Measurements from ENCODE around the gene ZNF668. TPM values are rescaled to one million over a fixed set of nuclear protein-coding genes. Genes with fewer than 3 reads are reported as not detected.

ZNF668 gene
- total and polyA plus RNA-seq, 2 of the 13 experiments (the other 11 are each of a cell fraction or from before 2014, with no cell fraction given) = 3.8 to 9.8 TPM

GRCh38 chr16:31033709-31034492 is 40.1 kb downstream of the ZNF668 start (continued):
- TF ChIP-seq FOXO4 (CRISPR knock-in tag; conservative IDR thresholded peaks at IDR 0.05) (no peak), ZNF740 (CRISPR knock-in tag; IDR thresholded peaks at IDR 0.05) (no peak), SMAD3 (CRISPR knock-in tag; IDR thresholded peaks at IDR 0.05) (peak; percentile 48; the same call in 1 of the 2 replicates), TRIM24 (CRISPR knock-in tag; IDR thresholded peaks at IDR 0.05) (no peak), HMGXB3 (CRISPR knock-in tag; IDR thresholded peaks at IDR 0.05; ENCODE audit: borderline replicate concordance) (no peak), GLMP (CRISPR knock-in tag; IDR thresholded peaks at IDR 0.05; ENCODE audit: borderline replicate concordance) (no peak), ZNF44 (CRISPR knock-in tag; IDR thresholded peaks at IDR 0.05) (peak; percentile 88; the same call in 1 of the 2 replicates), ZNF7 (CRISPR knock-in tag; IDR thresholded peaks at IDR 0.05) (no peak), TERF1 (CRISPR knock-in tag; IDR thresholded peaks at IDR 0.05) (no peak), FIP1L1 (IDR thresholded peaks at IDR 0.05; ENCODE audit: borderline replicate concordance, insufficient read depth, low read depth, low read length) (no peak), DZIP1 (CRISPR knock-in tag; IDR thresholded peaks at IDR 0.05) (no peak; the same call in none of the 2 replicates), ATF3 (CRISPR knock-in tag; IDR thresholded peaks at IDR 0.05) (no peak), SOX5 (CRISPR knock-in tag; IDR thresholded peaks at IDR 0.05; ENCODE audit: borderline replicate concordance) (peak; percentile 38; the same call in 1 of the 2 replicates), PCBP1 (IDR thresholded peaks at IDR 0.05; ENCODE audit: borderline replicate concordance, low read depth, low read length) (peak; percentile 59; the same call in 1 of the 2 replicates), SMARCE1 (IDR thresholded peaks at IDR 0.05; ENCODE audit: borderline replicate concordance) (no peak), ZSCAN9 (CRISPR knock-in tag; IDR thresholded peaks at IDR 0.05; ENCODE audit: borderline replicate concordance) (peak; percentile 74; the same call in 1 of the 2 replicates)

Data from HepG2 (cell line).